Activated CD4-positive, alpha-beta memory T cell treated with anti-CD3 and anti-CD28 coated beads, Interleukin-2, amount 10 ng/mL, durations not matched to agents 7 days and 5 days (primary cell): Measurements from ENCODE around the gene EXT2. TPM values are rescaled to one million over a fixed set of nuclear protein-coding genes. Genes with fewer than 3 reads are reported as not detected.

ENCODE experiments used
- CTCF ChIA-PET: fragments of 350-600 bp; sonication (Branson Sonifier 250); formaldehyde crosslinking; loops from one replicate; lab custom pipeline; 2021; ENCODE audit warnings: antibody characterized with exemption, inconsistent platforms; lab: Charles Lee
- POLR2A ChIA-PET: fragments of 350-600 bp; sonication (Branson Sonifier 250); formaldehyde crosslinking; loops from one replicate; lab custom pipeline; 2021; ENCODE audit warnings: antibody characterized with exemption; lab: Charles Lee
- DNase-seq: peaks from one replicate; pipeline ENCODE4 v3.0.0-alpha.2; 2020
- H3K27ac Mint-ChIP-seq: one replicate; pipeline ENCODE4 v1.8.0; 2021; ENCODE audit warnings: mild to moderate bottlenecking, mixed read lengths
- H3K27me3 Mint-ChIP-seq: one replicate; pipeline ENCODE4 v1.8.0; 2021; ENCODE audit warnings: mixed read lengths
- H3K36me3 Mint-ChIP-seq: one replicate; pipeline ENCODE4 v1.8.0; 2021; ENCODE audit warnings: low read depth, mixed read lengths
- H3K4me1 Mint-ChIP-seq: one replicate; pipeline ENCODE4 v1.8.0; 2021; ENCODE audit warnings: mixed read lengths
- H3K4me3 Mint-ChIP-seq: one replicate; pipeline ENCODE4 v1.8.0; 2021; ENCODE audit warnings: mild to moderate bottlenecking, mixed read lengths
- H3K9me3 Mint-ChIP-seq: one replicate; pipeline ENCODE4 v1.8.0; 2021; ENCODE audit warnings: mixed read lengths
- total RNA-seq, 2 experiments: library from RNA; stranded (reverse); gene quantifications; one replicate each; pipeline ENCODE4 v1.2.3, GENCODE V29; 2021

The EXT2 gene
- total RNA-seq, 2 experiments from 2014 or later, result 24.5 to 26.0 TPM

DNA sequence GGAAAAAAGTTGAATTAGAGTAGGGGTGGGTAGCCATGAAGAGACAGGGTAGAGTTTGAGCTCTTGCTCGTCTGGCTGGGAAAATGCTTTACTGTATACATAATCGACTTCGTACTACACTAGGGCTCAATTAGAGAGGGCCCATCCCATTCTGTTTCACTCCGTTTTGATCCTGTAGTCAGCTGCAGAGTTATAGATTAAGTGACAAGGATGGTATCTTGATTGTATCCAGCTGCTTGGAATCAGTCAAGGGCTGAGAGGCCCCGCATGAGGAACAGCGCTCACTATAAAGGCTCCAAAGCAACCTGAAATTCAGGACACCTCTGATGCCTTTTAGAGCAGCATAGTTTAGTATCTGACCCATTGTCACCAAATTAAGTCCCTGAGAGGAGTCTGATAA lies 132.9 kb downstream of the EXT2 start:
- POLR2A ChIA-PET, result no interaction called here
- CTCF ChIA-PET, result no interaction called here
- no peak overlapping the region for H3K27ac Mint-ChIP-seq

GRCh38 chr11:44229098-44229497 lies 133.6 kb downstream of the EXT2 start:
- ChIA-PET CTCF (no interaction called here), POLR2A (no interaction called here)
- H3K27me3 Mint-ChIP-seq, result no peaks in the 10 kb centered on the region
- peaks cover 2% of the 10 kb centered on the region for H3K36me3 Mint-ChIP-seq
- H3K9me3 Mint-ChIP-seq, result no peaks in the 10 kb centered on the region
- H3K27ac Mint-ChIP-seq, result no peak overlapping the region
- no peak overlapping the region for H3K4me3 Mint-ChIP-seq
- no peak for DNase-seq
- peaks cover 6% of the 10 kb centered on the region for H3K4me1 Mint-ChIP-seq

More for the DNA sequence above, 132.9 kb downstream of the EXT2 start:
- Mint-ChIP-seq H3K36me3 (peaks cover 2% of the 10 kb centered on the region), H3K27me3 (no peaks in the 10 kb centered on the region), H3K4me1 (peaks cover 6% of the 10 kb centered on the region), H3K4me3 (no peak overlapping the region), H3K9me3 (no peaks in the 10 kb centered on the region)
- no peak for DNase-seq

DNA sequence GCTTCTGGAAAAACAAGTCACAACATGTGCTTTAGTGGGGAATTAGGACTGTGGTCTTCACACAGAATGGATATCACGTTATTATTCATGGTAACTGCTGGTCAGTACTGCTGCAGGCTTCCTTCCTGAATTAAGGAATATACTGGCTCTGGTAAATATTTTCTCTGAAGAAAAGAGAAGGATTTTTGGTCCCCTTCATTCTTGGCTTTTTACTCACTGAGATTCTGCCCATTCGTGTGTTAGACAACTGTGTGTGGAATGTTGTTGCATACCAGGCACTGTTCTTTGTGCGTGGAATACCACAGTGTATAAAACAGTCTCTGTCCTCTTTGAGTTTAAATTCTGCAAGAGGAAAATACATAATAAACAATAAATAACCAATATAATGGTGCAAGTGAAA lies 134.1 kb downstream of the EXT2 start:
- no peak for DNase-seq
- ChIA-PET CTCF (no interaction called here), POLR2A (no interaction called here)
- Mint-ChIP-seq H3K4me1 (peaks cover 6% of the 10 kb centered on the region), H3K4me3 (no peak overlapping the region), H3K27me3 (no peaks in the 10 kb centered on the region), H3K27ac (no peak overlapping the region), H3K9me3 (no peaks in the 10 kb centered on the region), H3K36me3 (peaks cover 2% of the 10 kb centered on the region)

DNA sequence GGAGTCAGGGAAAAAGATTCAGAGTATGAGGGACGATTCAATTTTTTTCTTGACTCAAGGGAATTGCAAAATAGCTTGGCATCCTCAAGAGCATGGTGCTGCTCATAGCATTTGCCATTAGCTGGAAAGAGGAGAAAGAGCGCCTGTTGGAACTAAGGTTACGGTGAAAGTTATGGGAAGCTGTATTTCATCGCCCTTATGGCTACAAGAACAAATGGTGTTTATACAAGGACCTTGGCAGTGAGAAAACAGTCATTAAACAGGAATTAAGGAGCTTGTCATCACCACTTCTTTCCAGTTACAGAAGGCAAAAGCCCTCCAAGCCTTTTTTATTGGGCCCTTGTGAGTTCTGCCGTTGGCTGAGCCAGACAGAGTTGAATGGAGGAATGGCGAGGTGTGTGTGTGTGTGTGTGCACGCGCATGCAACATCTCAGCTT lies 140.3 kb downstream of the EXT2 start:
- ChIA-PET CTCF (interaction anchor here (1.6 kb wide), 1 partner anchor 102 kb away, joined by 5 read pairs; no protein-coding TSS in a partner anchor), POLR2A (no interaction called here)
- DNase-seq, result no peak
- Mint-ChIP-seq H3K27me3 (no peaks in the 10 kb centered on the region), H3K36me3 (peaks cover 12% of the 10 kb centered on the region), H3K9me3 (no peaks in the 10 kb centered on the region), H3K4me1 (no peaks in the 10 kb centered on the region), H3K27ac (no peak overlapping the region), H3K4me3 (no peak overlapping the region)

DNA sequence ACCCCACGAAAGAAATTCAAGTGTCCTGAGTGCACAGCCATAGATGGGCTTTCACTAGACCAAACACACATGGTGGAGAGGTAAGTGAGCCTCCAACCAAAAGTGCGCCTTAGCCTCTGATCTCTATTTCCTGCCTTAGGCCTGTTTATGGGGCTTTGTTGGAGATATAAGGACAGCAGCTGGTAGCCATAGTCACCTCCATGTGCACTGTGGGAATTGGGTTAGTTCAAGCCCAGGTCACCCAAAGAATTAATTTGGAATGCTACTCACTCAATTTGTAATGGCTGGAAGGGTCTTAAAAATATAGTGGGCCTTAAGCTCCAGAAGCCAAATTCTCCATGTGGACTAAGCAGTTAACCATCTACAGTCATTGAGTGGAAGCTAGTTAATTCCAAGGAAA lies 140.8 kb downstream of the EXT2 start:
- no peaks in the 10 kb centered on the region for H3K27me3 Mint-ChIP-seq
- no peak for DNase-seq
- ChIA-PET CTCF (interaction anchor here (1.1 kb wide), 1 partner anchor 103 kb away, joined by 3 read pairs; no protein-coding TSS in a partner anchor), POLR2A (no interaction called here)
- H3K27ac Mint-ChIP-seq, result no peak overlapping the region
- no peaks in the 10 kb centered on the region for H3K9me3 Mint-ChIP-seq
- H3K36me3 Mint-ChIP-seq, result peaks cover 12% of the 10 kb centered on the region
- no peak overlapping the region for H3K4me3 Mint-ChIP-seq
- H3K4me1 Mint-ChIP-seq, result no peaks in the 10 kb centered on the region

- CTCF ChIA-PET, result interaction anchor here (1.1 kb wide), 1 partner anchor 104 kb away, joined by 3 read pairs; no protein-coding TSS in a partner anchor
- no peak for DNase-seq
- H3K27ac Mint-ChIP-seq, result no peak overlapping the region
- no peaks in the 10 kb centered on the region for H3K27me3 Mint-ChIP-seq
- no peaks in the 10 kb centered on the region for H3K9me3 Mint-ChIP-seq
- peaks cover 12% of the 10 kb centered on the region for H3K36me3 Mint-ChIP-seq
- no peak overlapping the region for H3K4me3 Mint-ChIP-seq
- no peaks in the 10 kb centered on the region for H3K4me1 Mint-ChIP-seq
- POLR2A ChIA-PET, result no interaction called here
Measured at GRCh38 chr11:44237156-44237555, 141.7 kb downstream of the EXT2 start.

DNA sequence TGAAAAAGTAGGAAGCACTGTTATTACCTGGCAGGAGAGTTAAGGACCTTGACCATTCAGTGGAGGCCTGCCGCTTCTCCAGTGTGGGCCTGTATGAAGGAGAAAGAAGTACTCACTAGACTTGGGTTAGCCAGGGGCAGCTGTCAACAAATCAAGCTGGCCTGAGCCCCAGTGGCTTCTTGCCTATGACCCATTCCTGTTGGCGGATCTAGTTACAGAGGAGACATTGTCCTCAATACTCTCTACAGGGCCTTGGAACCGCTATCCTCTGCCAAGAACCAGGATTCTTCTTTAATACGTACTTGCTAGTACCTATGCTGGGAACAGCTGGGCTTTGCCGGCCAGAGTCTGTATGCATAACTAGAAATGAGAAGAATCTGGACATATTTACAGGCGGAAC lies 146.4 kb downstream of the EXT2 start:
- Mint-ChIP-seq H3K36me3 (peaks cover 16% of the 10 kb centered on the region), H3K27me3 (no peaks in the 10 kb centered on the region)
- CTCF ChIA-PET, result no interaction called here

GRCh38 chr11:44243086-44243485 lies 147.6 kb downstream of the EXT2 start:
- H3K4me1 Mint-ChIP-seq, result no peaks in the 10 kb centered on the region
- no peak overlapping the region for H3K27ac Mint-ChIP-seq
- no peaks in the 10 kb centered on the region for H3K9me3 Mint-ChIP-seq
- ChIA-PET POLR2A (no interaction called here), CTCF (no interaction called here)
- no peaks in the 10 kb centered on the region for H3K27me3 Mint-ChIP-seq
- DNase-seq, result no peak
- peaks cover 14% of the 10 kb centered on the region for H3K36me3 Mint-ChIP-seq
- H3K4me3 Mint-ChIP-seq, result no peak overlapping the region

More for the DNA sequence above, 146.4 kb downstream of the EXT2 start:
- no peak for DNase-seq
- Mint-ChIP-seq H3K4me1 (no peaks in the 10 kb centered on the region), H3K9me3 (no peaks in the 10 kb centered on the region), H3K4me3 (no peak overlapping the region), H3K27ac (no peak overlapping the region)
- POLR2A ChIA-PET, result no interaction called here

DNA sequence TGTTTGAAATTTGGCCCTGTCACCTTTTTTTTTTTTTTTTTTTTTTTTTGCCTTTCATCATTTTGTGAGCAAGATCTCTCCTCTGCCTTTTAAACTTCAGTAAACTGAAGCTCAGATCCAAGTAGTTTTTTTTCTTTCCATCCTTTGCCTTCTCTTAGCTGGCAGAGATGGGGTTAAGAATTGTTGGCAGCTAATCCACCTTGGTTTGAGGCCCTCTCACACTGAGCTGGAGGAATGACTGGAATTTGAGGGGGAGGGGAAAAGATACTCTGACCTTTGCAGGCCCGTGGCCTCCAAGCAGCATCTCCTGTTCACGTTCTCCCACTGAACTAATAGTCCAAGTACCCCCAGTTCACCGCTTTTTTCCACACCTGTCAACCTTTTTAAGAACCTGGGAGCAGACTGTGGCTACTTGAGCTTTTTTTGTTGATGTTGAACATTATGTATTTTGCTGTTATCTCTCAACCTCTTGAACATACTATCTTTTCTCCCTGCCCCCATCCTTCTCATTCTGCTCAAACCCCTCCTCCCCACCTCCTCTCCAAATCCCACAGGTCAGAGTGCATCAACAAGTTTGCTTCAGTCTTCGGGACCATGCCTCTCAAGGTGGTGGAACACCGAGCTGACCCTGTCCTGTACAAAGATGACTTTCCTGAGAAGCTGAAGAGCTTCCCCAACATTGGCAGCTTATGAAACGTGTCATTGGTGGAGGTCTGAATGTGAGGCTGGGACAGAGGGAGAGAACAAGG lies 148.3 kb downstream of the EXT2 start:
- Mint-ChIP-seq H3K9me3 (no peaks in the 10 kb centered on the region), H3K27me3 (no peaks in the 10 kb centered on the region), H3K4me1 (no peaks in the 10 kb centered on the region), H3K27ac (no peak overlapping the region), H3K36me3 (peaks cover 14% of the 10 kb centered on the region), H3K4me3 (no peak overlapping the region)
- DNase-seq, result no peak
- ChIA-PET POLR2A (no interaction called here), CTCF (no interaction called here)

GRCh38 chr11:44244639-44245310 lies 149.3 kb downstream of the EXT2 start:
- no peaks in the 10 kb centered on the region for H3K27me3 Mint-ChIP-seq
- no peaks in the 10 kb centered on the region for H3K4me1 Mint-ChIP-seq
- DNase-seq, result no peak
- POLR2A ChIA-PET, result no interaction called here
- no peak overlapping the region for H3K4me3 Mint-ChIP-seq
- H3K36me3 Mint-ChIP-seq, result peaks cover 14% of the 10 kb centered on the region
- H3K9me3 Mint-ChIP-seq, result no peaks in the 10 kb centered on the region
- CTCF ChIA-PET, result no interaction called here
- no peak overlapping the region for H3K27ac Mint-ChIP-seq

DNA sequence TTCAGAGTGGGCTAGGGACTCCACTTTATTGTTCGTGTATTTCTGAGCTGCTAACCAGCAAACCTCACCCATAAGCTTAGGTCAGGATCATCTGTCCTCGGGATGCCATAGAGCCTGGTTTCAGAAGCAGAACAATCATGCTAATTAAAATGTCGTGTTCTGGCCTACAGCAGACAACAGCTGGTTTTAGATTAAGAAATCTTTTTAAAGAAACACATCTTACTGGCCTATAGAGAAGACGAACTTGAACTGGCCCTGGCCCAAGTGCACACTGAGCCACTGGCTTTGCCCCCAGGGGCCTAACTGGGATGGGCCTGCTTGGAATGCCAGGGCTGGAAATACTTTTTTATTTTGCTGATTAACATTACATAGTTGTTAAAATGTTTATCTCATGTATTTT lies 151.2 kb downstream of the EXT2 start:
- Mint-ChIP-seq H3K36me3 (peaks cover 19% of the 10 kb centered on the region), H3K27ac (no peak overlapping the region)

GRCh38 chr11:44247508-44247907 lies 152.0 kb downstream of the EXT2 start:
- CTCF ChIA-PET, result no interaction called here
- Mint-ChIP-seq H3K36me3 (peaks cover 27% of the 10 kb centered on the region), H3K27me3 (no peaks in the 10 kb centered on the region), H3K4me3 (no peak overlapping the region), H3K27ac (no peak overlapping the region), H3K9me3 (peaks cover 11% of the 10 kb centered on the region), H3K4me1 (no peaks in the 10 kb centered on the region)
- POLR2A ChIA-PET, result interaction anchor here (0.8 kb wide), 1 partner anchor 10 kb away, joined by 3 read pairs; no protein-coding TSS in a partner anchor
- DNase-seq, result no peak

More for the DNA sequence above, 151.2 kb downstream of the EXT2 start:
- no peaks in the 10 kb centered on the region for H3K4me1 Mint-ChIP-seq
- POLR2A ChIA-PET, result no interaction called here
- CTCF ChIA-PET, result no interaction called here
- H3K9me3 Mint-ChIP-seq, result peaks cover 3% of the 10 kb centered on the region
- H3K4me3 Mint-ChIP-seq, result no peak overlapping the region
- DNase-seq, result no peak
- no peaks in the 10 kb centered on the region for H3K27me3 Mint-ChIP-seq

- ChIA-PET CTCF (no interaction called here), POLR2A (no interaction called here)
- Mint-ChIP-seq H3K4me1 (no peaks in the 10 kb centered on the region), H3K27me3 (no peaks in the 10 kb centered on the region), H3K9me3 (peaks cover 17% of the 10 kb centered on the region), H3K27ac (no peak overlapping the region), H3K36me3 (peaks cover 32% of the 10 kb centered on the region), H3K4me3 (no peak overlapping the region)
- no peak for DNase-seq
Measured at GRCh38 chr11:44248109-44248508, 152.6 kb downstream of the EXT2 start.
